ENCODE measurements around the gene CCN6.

- TF ChIP-seq POLR2AphosphoS5 (IDR thresholded peaks at IDR 0.05; ENCODE audit: low read depth, low read length) (peak; percentile 64; the same call in 1 of the 2 replicates), CTCF (IDR thresholded peaks at IDR 0.05 in 2 of 3, conservative IDR thresholded peaks at IDR 0.05 in 1 of 3; ENCODE audit: borderline replicate concordance in 1 of 3, insufficient read depth in 1 of 3, low read depth in 2 of 3, low read length in 2 of 3) (peak; percentile 94 to 98 (median 96)), RAD21 (IDR thresholded peaks at IDR 0.05; ENCODE audit: low read depth) (peak; percentile 98), EZH2 (IDR thresholded peaks at IDR 0.05) (no peak), POLR2A (IDR thresholded peaks at IDR 0.05; ENCODE audit: borderline replicate concordance, extremely low read depth, insufficient read depth, insufficient read length) (peak; percentile 23), ELF1 (IDR thresholded peaks at IDR 0.05; ENCODE audit: borderline replicate concordance, low read depth) (no peak), CEBPB (IDR thresholded peaks at IDR 0.05; ENCODE audit: low read depth) (peak; percentile 23; the same call in 1 of the 2 replicates), SRF (IDR thresholded peaks at IDR 0.05; ENCODE audit: low read depth) (no peak), ZNF274 (IDR thresholded peaks at IDR 0.05; ENCODE audit: low read depth, low read length) (no peak), MAX (IDR thresholded peaks at IDR 0.05) (peak; percentile 21; the same call in 1 of the 2 replicates), SP1 (IDR thresholded peaks at IDR 0.05; ENCODE audit: low read depth) (peak; percentile 4; the same call in 1 of the 2 replicates), YY1 (IDR thresholded peaks at IDR 0.05; ENCODE audit: extremely low read depth, insufficient replicate concordance, low read depth, low read length) (peak; percentile 81)
These were observed 10.6 kb upstream of the CCN6 start for GRCh38 chr6:112043032-112044007.

Measured in HCT116 (cell line).